Hindlimb muscle (tissue), 1 donor: ENCODE results near the gene CR1. TPM values are rescaled to one million over a fixed set of nuclear protein-coding genes. Genes with fewer than 3 reads are reported as not detected.
"Not testable (repeated sequence)": the region's sequence is repeated elsewhere in the genome, so short reads cannot be mapped to it uniquely, and the experiment has no call there.

Experiments used
- DNase-seq: peaks from one replicate; pipeline ENCODE4 v3.0.0-alpha.2; 2013
- polyA plus RNA-seq: library from polyadenylated mRNA; unstranded; fragments of 120-200 nt; gene quantifications from one replicate; pipeline ENCODE4 v1.2.1, GENCODE V29; 2013; ENCODE audit not compliant: insufficient read length

Gene CR1
- polyA plus RNA-seq, 1 donor: 0.93 TPM

- DNase-seq: no peak
Measured at GRCh38 chr1:207504438-207504837, 8.5 kb downstream of the CR1 start.

DNA sequence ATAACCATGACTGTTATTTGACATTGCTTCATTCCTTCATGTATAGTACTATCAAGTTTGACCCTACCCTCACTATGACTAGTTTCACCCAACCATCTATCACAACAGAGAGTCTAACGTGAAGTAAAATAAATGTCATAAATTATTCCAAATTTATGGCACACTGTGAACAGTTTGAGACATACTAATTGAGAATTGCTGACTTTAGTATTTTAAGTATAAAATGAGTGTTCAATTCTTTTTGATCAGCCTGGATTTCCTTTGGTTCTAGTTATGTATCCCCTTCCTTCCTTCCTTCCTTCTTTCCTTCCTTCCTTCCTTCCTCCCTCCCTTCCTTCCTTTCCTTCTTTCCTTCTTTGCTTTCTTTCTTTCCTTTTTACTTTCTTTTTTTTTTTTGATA is 14.5 kb downstream of the CR1 start:
- DNase-seq: no peak

- no peak for DNase-seq
Measured at GRCh38 chr1:207514890-207515289, 18.9 kb downstream of the CR1 start.

- no peak for DNase-seq
Measured at GRCh38 chr1:207516729-207517128, 20.8 kb downstream of the CR1 start.

DNA sequence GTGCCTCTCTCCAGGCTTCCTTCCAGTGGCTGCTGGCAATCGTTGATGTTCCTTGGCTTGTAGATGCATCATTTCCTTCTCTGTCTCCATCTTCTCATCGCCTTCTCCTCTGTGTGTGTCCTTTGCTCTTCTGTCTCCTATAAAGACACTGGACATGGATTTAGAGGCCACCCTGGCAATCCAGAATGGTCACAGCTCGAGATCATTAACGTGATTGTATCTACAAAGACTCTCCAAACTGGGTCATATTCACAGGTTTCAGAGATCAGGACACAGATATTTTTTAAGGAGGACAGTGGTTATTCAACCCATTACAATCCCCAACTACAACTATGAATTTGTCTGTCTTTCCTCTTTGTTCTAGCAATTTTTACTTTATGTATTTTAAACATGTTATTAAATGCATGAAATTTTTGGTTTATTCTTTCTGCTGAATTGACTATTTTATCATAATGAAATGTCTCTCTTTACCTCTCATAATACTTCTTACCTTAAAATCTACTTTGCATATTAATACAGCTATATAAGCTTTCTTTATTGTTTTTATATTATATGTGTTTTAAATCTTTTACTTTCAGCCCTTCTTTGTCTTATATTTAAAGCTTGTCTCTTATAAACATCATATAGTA is 22.8 kb downstream of the CR1 start:
- DNase-seq: no peak

DNA sequence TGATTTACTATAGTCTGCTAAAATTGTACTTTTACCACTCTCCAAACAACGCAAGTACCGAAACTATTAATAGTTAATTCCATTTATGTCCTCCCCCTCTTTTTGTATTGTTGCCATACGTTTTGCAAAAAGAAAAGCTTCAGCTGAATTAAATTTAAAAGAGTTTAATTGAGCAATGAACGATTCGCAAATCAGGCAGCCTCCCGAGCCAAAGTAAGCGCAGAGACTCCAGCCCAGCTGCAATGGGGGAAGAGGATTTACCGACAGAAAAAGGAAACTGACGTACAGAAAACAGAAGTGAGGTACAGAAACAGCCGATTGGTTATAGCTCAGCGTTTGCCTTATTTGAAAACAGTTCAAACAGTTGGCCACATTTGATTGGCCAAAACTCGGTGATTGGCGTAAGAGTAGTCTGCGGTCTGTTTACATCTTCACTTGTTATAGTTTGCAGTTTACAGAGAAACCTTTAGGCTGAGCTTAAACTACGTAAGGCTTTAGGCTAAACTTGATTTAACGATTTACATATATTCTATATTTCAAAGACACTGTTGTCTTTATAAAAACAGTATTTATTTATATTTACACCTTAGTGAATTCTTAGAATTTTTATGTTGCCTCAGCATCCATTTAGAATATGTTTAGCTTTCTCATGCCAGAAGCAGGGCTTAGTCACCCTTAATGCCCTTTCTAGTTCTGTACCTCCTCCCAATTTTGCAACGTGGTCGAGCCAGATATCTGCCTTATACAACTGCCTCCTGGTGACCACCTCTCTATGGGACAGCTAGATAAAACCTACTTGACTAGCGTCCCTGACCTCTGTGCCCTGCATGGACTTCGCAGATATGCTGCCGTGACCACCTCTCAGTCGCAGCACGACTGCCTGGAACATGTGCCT is 23.8 kb downstream of the CR1 start:
- no peak for DNase-seq

GRCh38 chr1:207520400-207521345 is 24.7 kb downstream of the CR1 start:
- DNase-seq: not testable (repeated sequence)

- DNase-seq: not testable (repeated sequence)
Measured at GRCh38 chr1:207525239-207525638, 29.3 kb downstream of the CR1 start.

GRCh38 chr1:207528401-207528800 is 32.4 kb downstream of the CR1 start:
- not testable (repeated sequence) for DNase-seq

DNA sequence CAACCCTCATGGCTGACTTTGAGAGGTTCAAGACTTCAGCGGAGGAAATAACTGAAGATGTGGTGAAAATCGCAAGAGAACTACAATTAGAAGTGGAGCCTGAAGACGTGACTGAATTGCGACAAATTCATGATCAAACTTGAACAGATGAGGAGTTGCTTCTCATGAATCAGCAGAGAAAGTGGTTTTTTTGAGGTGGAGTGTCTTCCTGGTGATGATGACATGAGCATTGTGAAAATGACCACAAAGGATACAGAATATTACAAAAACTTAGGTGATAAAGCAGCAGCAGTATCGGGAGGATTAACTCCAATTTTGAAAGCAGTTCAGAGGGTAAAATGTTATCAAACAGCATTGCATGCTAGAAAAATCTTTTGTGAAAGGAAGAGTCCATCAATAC is 40.3 kb downstream of the CR1 start:
- DNase-seq: not testable (repeated sequence)

GRCh38 chr1:207546677-207547357 is 50.9 kb downstream of the CR1 start:
- not testable (repeated sequence) for DNase-seq

GRCh38 chr1:207554823-207555222 is 58.9 kb downstream of the CR1 start:
- DNase-seq: not testable (repeated sequence)

GRCh38 chr1:207565546-207566468 is 69.8 kb downstream of the CR1 start:
- DNase-seq: no peak

- not testable (repeated sequence) for DNase-seq
Measured at GRCh38 chr1:207571926-207572325, 76.0 kb downstream of the CR1 start.

GRCh38 chr1:207573074-207573473 is 77.1 kb downstream of the CR1 start:
- not testable (repeated sequence) for DNase-seq

DNA sequence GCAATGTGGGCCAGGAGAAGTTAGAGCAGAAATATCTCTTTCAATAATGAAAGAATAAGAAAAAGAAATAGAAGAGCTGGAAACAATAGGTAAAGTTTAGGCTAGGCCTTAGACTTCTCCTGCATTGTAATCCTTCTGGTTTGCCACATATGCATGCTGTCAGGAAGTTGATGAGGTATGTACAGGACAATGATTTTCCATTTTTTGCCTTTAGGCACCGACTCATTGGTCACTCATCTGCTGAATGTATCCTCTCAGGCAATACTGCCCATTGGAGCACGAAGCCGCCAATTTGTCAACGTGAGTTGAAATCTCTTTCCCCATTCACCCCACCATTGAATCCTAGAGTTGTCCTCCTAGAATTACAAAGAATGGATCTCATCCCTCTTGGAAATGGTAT is 79.4 kb downstream of the CR1 start:
- not testable (repeated sequence) for DNase-seq

DNA sequence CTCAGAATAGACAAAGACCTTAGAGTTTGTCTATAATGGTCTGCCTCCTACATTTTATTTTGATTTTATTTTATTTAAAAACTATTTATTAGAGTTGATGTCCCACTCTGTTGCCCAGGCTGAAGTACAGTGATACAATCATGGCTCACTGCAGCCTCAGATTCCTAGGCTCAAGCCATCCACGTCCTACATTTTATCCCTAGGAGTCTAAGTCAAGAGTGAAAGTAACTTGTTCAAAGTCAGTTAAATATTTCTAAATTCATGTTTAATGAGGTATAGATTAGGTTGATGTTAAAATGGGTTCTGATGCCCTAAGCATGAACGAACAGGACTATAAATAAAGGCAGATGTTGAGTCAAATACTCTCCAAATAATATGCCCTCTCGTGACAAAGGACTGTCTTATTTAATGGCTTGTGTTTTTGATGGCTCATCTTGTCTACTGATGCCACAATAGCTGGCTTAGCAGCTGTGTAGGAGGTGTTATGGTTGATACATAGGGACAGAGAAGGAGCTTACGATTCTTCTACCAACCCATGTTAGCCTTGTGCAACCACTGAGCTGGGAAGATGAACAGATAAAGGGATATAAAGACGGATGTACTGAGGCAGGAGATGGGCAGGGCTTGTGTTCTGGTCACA is 83.0 kb downstream of the CR1 start:
- DNase-seq: no peak

DNA sequence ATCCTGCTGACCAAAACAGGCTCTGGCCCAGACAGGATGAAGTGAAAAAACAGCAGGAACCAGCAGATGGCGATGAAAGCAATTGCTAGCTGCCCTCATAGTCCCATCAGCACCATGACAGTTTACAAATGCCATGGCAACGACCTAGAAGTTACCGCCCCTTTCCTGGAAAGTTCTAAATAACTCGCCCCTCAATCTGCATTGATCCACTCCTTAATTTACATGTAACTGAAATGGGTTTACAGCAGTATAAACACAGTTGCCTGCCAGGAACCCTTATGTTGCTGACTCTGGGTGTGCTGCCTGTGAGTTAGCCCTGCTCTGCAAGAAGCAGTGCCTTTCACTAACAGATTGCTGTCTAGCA is 83.5 kb downstream of the CR1 start:
- peak; percentile 16 for DNase-seq

GRCh38 chr1:207581496-207582153 is 85.7 kb downstream of the CR1 start:
- no peak for DNase-seq

GRCh38 chr1:207589506-207589905 is 93.5 kb downstream of the CR1 start:
- not testable (repeated sequence) for DNase-seq
